ENCODE data around the gene SCAF4.
A peak's percentile ranks its signal among the peaks of the same experiment; 100 is the strongest.
"Not testable (repeated sequence)": the region's sequence is repeated elsewhere in the genome, so short reads cannot be mapped to it uniquely, and the experiment has no call there.

Gene SCAF4, protein sequence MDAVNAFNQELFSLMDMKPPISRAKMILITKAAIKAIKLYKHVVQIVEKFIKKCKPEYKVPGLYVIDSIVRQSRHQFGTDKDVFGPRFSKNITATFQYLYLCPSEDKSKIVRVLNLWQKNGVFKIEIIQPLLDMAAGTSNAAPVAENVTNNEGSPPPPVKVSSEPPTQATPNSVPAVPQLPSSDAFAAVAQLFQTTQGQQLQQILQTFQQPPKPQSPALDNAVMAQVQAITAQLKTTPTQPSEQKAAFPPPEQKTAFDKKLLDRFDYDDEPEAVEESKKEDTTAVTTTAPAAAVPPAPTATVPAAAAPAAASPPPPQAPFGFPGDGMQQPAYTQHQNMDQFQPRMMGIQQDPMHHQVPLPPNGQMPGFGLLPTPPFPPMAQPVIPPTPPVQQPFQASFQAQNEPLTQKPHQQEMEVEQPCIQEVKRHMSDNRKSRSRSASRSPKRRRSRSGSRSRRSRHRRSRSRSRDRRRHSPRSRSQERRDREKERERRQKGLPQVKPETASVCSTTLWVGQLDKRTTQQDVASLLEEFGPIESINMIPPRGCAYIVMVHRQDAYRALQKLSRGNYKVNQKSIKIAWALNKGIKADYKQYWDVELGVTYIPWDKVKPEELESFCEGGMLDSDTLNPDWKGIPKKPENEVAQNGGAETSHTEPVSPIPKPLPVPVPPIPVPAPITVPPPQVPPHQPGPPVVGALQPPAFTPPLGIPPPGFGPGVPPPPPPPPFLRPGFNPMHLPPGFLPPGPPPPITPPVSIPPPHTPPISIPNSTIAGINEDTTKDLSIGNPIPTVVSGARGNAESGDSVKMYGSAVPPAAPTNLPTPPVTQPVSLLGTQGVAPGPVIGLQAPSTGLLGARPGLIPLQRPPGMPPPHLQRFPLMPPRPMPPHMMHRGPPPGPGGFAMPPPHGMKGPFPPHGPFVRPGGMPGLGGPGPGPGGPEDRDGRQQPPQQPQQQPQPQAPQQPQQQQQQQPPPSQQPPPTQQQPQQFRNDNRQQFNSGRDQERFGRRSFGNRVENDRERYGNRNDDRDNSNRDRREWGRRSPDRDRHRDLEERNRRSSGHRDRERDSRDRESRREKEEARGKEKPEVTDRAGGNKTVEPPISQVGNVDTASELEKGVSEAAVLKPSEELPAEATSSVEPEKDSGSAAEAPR

DNA sequence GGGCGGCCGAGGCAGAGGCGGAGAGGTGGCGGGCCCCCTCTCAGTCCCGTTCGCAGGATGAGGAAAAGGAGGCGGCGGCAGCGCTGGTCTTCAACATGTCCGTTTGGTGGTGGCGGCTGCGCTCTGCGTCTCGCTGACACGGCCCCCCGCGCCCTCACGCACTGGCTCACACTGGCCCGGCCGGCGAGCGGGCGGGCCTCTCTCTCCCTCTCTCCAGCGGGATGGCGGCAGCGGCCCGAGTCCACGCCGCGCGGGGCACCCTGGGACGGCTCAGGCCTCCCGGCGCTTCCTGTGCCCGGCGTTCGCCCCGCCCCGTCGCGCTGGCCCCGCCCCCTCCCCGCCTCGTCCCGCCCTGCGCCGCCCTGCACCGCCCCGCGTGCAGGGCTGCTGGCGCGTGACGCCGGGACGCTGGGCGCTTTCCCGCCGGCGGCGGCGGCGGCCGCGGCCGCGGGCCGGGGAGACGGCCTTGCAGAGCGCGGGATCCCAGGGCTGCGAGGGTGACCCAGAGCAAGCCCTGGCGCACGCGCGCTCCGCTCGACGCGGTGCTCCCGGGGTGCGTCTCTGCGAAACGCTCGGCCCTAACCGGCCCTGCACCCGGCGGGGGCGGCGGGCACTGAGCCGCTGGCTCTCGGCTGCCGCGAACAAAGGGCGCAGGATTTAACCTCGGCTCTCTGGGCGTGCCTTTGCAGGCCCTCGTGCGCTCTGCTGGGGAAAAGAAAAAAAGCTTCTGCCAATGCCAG, at the start of gene SCAF4:
Gene SCAF4 (minus strand): TSS at position 262 of the 740 bp plus-strand sequence. CDS start 426 bp downstream, outside the sequence.
- DNase-seq: peak; percentile 87

DNA sequence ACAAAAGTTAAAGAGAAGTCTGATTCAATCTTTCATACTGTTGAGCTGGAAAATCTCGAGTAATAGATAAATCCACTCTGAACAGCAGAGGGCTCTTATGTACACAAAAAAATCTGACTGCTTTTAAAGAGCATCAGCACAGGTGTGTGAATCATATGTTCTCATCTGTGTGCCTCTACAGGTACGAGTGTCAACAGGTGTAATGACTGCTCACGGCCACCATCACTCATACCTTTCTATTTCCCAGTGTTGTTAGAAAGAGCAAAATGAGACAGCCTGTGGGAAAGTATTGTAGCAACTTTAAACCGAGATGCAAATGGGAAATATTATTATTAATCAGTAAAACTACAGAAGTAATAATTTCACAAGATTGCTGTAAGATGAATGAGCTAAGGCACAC, 49.0 kb upstream of the SCAF4 start:
- peak; percentile 80 for DNase-seq

DNA sequence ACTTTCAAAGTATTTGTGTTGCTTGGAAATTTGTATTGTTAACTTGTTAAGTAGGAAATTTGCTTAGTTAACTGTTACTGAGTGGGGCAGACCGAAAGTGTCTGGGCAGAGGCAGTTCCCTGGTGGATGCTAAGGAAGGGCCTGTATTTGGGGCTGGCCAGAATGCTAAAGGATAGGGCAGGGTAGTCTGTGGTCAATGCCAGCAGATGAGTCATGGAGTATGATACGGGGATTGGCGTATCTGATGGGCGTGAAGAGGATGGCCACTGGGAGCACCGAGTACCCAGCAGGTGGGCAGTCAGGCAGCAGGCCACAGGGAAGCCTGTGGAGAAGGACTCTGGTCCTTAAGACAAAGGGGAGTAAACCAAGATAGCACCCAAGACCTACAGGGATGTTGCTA, 46.6 kb upstream of the SCAF4 start:
- no peak for DNase-seq

DNA sequence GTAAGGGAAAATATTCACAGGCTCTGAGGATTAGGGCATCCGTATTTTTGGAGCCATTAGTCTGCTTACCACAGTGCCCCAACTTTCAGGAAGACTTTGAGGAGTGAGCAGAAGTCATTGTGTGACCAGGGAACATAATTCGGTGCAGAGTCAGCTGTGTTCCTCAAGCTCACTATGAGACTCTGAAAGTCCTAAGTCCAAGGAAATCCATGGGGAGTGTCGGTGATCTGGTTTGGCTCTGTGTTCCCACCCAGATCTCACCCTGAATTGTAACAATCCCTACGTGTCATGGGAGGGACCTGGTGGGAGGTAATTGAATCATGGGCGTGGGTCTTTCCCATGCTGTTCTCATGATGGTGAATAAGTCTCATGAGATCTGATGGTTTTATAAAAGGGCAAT, 45.9 kb upstream of the SCAF4 start:
- DNase-seq: no peak

DNA sequence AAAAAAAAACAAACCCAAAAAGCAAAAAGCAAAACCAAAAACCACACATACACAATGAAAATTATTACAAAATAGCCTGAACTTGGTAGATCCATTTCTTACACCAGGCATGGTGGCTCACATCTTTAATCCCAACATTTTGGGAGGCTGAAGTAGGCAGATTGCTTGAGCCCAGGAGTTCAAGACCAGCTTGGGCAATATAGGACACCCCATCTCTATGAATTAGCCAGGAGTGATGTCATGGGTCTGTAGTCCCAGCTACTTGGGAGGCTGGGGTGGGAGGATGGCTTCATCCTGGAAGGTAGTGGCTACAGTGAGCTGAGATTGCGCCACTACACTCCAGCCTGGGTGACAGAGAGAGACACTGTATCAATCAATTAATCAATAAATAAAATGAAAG, 42.1 kb upstream of the SCAF4 start:
- no peak for DNase-seq

DNA sequence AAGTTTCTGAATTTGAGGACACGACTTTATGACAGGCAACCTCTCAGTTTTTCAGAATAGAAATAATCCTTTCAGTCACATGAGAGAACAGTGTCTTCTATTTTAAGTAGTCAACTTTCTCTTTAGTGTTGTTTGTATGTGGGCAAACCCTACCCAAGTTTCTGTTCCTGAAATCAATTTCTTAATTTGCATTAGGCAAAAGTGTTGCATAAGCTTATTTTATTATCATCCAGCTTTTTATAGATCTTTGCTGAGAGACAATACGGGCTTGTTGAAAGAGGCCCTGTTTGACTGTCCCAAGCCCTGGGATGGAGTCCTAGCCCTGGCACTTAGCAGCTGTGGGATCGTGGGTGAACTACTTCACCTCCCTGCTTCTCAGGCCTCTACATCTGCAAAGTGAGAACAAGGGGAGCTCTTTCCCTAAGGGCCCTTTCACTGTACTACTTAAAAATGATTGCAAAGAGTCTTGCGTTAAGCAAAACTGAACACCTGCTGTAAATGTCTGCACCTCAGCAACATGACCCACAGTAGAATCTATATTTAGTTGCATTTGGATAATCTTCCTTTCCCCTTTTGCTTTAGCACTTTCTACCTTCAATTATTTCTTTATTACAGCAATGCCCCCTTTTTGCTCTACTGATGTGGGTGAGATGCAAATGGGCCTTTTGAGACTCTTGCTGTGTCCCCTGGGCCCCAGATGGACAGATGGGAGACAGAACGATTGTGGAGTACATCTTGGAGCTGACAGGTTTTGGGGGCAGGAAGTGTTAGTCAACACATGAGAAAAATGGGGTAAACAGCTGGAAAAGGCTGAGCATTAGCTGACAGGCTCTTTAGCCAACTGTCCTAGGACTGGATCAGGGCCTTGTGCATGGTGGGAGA, 41.0 kb upstream of the SCAF4 start:
- DNase-seq: peak; percentile 27

DNA sequence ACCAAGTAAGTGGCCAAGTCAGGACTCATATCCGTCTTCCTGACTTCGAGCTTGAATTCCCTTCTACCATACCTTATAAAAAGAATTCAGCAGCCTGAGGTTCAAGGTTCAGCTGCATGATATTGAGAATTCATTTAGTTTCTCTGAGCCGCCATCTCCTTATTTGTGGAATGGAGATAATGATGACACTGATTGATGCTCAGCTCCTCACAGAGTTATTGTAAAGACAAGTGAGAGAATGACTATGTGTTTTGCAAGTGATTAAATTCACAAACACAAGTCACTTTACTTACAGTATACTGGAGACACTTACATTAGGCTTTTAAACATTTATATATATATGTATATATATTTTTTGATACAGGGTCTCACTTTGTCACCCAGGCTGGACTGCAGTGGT, 39.8 kb upstream of the SCAF4 start:
- no peak for DNase-seq

DNA sequence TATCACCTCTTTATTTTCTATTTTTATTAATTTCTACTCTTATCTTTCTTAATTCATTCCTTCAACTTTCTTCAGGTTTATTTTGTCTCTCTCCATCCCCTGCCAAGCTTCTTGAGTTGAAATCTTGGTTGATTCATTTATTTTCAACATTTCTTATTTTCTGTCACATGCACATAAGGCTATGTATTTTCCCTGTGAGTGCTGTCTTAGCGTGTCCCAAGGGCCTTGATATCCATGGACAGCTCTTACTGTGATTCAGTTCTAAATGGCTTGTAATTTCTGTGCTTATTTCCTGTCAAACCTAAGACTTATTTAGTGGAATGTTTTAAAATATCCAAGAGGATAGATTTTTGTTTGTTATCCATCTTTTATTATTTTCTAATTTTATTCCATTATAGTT, 36.8 kb upstream of the SCAF4 start:
- no peak for DNase-seq

DNA sequence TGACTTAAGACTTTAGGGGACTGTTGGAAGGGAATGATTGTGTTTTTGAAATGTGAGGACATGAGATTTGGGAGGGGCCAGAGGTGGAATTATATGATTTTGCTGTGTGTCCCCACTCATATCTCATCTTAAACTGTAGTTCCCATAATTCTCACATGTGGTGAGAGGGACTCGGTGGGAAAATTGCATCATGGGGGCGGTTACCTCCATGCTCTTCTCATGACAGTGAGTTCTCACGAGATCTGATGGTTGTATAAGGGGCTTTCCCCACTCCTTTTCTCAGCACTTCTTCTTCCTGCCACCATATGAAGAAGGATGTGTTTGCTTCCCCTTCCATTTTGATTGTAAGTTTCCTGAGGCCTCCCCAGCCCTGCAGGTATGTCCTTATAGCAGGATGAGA, 35.0 kb upstream of the SCAF4 start:
- DNase-seq: no peak

DNA sequence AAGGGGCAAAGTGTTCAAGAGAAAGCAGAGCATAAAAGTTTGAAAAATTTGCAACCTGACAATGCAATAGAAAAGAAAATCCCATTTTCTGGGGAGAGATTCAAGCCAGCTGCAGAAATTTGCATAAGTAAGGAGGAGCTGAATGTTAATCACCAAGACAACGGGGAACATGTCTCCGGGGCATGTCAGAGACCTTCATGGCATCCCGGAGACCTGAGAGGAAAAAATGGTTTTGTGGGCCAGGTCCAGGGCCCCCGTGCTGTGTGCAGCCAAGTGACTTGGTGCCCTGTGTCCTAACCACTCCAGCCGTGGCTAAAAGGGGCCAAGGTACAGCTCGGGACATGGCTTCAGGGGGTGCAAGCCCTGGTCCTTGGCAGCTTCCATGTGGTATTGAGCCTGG, 33.9 kb upstream of the SCAF4 start:
- not testable (repeated sequence) for DNase-seq

DNA sequence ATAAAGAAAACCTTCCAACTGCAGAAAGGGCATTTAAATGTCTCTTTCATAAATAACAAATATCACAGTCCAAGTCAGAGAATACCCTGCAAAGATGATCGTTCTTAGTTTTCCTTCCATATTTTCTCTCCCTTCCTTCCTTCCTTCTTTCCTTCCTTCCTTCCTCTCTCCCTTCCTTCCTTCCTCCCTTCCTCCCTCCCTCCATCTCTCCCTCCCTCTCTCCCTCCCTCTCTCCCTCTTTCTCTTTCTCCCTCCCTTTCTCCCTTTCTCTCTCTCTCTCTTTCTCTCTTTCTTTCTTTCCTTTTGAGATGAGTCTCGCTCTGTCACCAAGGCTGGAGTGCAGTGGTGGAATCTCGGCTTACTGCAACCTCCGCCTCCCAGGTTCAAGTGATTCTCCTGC, 29.0 kb upstream of the SCAF4 start:
- no peak for DNase-seq

DNA sequence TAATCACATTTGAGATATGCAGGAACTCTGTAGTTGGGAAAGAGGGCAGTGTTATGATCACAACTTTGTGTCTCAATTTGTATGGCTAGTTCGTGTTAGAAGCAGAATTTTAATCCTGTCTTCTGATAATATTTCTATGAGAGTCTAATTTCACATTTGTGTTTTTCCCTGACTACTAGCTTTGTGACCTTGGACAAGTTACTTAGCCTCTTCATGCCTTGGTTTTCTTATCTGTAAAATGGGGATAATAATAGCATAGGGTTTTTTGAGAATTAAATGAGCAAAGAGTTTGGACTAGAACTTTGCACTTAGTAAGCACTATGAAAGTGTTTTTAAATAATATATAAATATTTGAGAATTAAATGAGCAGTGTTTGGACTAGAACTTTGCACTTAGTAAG, 24.9 kb upstream of the SCAF4 start:
- DNase-seq: no peak

DNA sequence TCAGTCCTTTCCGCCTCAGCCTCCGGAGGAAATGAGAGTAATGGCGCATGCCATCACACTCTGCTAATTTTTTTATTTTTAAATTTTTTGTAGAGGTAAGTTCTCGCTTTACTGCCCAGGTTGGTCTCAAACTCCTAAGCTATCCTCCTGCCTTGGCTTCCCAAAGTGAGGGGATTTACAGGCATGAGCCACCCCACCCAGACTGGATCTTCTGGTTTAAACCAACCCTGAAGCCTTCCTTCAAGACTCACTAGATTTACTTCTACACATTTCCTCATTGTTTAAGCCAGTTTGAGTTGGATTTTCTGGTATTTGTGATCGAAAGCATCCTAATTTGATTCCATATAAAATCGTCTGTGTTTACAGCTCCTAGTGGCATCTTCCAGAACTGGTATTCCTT, 23.1 kb upstream of the SCAF4 start:
- DNase-seq: no peak

DNA sequence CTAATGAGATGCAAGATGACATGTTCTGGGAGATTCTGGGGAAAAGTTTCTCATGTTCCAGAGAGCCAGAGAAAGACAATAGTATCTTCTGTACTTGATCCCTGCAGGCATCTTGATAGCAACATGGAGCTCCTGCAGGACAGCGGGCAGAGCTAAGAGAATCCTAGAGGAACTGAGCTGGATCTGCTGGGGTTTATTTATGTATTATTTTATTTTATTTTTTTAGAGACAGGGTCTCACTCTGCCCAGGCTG, 22.7 kb upstream of the SCAF4 start:
- no peak for DNase-seq

DNA sequence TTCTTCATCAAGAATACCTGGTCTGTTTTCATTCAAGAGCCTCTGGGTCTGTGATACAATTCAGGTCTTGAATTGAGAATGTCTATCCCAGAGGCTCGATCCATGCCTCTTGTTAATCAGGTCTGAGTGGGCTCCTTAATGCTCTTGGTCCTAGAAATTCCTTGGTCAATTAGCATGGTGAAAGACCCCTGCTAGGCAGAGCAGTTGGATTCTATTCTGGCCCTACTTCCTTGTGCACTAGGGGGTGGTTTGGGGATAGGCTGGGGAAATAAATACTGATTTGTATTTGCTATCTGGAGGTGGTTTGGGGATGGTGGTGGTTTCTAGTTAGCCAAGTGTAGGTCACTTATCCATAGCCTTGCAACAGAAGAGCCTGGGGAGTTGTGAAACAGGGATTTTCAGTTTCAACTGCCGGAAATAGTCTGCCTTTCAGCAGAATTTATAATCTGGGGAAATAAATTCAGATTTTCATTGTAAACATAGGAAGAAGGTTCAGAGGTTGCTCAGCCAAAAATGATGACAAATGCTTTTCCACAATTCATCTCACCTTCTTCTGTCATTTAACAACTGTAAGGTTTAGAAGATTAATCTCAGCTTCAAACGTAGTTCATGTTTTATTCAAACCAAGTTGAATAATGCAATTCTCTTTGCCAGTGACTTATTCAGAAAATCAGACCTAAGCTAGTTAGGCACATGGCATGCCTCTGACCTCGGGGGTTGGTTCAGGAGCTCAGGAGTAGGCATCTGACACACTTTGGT, 22.2 kb upstream of the SCAF4 start:
- DNase-seq: no peak

DNA sequence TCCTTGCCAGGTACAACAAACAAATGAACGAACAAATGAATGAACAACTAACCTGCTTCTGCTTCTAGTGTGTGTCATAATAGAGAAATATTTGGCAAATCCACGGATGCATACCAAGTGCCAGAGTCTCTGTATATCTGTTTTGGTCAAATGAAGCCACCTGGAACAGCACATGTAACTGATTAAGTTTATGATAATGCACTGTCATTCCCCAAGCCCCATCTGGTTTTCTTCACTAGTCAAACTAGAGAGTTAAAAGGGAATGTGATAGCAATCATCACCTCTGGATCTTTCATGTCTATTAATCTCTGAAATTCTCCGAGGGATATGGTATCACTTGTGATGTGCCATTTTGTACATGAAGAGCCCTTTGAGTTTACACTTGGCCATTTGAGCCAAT, 21.0 kb upstream of the SCAF4 start:
- peak; percentile 25 for DNase-seq

DNA sequence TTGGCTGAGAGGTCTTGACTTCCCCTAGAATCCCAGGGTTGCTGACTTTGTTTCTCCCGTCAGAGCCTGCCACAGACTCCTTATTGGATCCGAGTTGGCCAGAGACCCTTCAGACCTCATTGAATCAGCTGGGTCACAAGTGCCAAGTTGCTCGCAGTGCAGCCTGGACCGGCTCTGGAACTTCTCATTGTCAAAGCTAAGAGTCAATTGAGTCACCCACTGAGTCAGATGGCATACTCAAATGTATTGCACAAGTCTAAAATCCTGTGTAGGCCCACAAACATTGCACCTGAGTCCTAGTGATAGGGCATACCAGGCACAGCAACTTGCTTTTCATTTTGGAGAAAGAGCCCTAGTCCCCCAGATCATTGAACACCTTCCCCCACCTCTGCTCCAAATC, 20.4 kb upstream of the SCAF4 start:
- no peak for DNase-seq

DNA sequence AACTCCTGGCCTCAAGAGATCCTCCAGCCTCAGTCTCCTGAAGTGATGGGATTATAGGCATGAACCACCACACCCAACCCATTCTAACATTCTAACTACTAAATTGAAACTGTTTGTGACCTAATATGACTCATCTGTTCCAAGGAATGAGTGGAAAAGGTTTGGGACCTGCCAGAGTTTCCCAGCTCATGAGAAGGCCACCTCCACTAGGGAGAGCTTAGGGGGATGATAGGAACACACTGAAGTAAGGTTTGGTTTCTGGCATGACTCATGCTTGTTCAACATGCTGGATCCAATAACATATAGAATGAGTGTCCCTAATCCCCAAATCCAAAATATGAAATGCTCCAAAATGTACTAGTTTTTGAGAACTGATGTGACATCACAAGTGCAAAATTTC, 18.9 kb upstream of the SCAF4 start:
- DNase-seq: no peak

DNA sequence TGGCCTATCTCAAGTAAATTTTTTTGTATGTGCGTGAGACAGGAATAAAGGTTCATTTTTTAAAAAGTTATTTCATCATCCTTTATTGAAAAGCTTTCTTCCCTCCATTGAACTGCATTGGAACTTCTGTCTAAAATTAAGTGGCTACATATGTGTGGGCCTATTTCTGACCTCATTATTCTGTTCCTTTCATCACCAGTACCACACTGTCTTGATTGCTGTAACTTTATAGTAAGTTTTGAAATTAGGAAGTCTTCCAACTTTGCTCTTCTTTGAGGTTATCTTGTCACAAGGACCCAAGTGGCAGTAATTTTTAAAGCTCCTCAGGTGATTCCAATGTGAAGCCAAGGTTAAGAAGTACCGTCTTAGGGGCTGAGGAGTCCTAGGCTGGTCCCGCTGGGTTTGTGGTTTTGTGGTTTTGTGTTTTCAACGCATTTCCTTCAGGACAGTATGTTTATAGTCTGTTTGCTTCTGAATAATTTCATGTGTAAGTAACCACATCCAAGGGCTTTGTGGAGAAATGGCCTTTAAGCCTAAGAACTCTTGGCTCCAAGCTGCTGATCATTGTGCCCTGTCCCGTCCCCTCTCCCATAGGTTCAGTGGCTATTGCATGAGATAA, 12.4 kb upstream of the SCAF4 start:
- no peak for DNase-seq

DNA sequence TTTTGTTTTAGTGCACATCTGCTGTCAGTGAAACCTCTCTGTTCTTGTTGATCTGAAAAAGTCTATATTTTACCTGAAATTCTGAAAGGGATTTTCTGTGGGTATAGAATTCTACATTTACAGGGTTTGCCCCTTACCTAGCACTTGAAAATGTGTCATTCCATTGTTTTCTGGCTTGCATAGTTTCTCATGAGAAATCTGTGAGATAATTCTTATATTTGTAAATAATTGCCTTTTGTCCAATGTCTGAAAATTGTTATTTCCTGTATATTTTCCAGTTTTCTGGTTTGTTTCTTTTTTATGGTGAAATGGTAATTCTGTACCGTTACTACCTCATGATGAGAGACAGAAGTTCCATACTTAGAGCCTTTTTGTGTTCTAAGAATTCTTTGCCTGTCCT, 11.8 kb upstream of the SCAF4 start:
- no peak for DNase-seq

DNA sequence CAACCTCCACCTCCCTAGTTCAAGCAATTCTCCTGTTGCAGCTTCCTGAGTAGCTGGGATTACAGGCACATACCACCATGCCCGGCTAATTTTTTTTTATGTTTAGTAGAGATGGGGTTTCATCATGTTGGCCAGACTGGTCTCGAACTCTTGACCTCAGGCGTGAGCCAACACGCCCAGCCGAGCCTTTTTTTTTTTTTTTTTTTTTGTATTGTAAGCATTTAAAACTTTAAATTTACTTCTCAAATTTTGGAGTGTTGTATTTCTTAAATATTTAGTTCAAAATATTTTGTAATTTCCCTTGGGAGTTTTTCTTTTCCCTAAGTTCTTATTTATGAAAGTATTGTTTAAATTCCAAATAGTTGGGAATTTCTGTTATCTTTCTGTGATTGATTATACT, 9.2 kb upstream of the SCAF4 start:
- no peak for DNase-seq

All from NCI-H2171 treated with DMSO at 0.1 percent for 48 hours (cell line).